ENCODE data around the gene PROK1. TPM values are rescaled to one million over a fixed set of nuclear protein-coding genes. Genes with fewer than 3 reads are reported as not detected.

PROK1 gene
- polyA plus RNA-seq, 1 of the 3 experiments (the other 2 are of a cell fraction) = not detected

DNA sequence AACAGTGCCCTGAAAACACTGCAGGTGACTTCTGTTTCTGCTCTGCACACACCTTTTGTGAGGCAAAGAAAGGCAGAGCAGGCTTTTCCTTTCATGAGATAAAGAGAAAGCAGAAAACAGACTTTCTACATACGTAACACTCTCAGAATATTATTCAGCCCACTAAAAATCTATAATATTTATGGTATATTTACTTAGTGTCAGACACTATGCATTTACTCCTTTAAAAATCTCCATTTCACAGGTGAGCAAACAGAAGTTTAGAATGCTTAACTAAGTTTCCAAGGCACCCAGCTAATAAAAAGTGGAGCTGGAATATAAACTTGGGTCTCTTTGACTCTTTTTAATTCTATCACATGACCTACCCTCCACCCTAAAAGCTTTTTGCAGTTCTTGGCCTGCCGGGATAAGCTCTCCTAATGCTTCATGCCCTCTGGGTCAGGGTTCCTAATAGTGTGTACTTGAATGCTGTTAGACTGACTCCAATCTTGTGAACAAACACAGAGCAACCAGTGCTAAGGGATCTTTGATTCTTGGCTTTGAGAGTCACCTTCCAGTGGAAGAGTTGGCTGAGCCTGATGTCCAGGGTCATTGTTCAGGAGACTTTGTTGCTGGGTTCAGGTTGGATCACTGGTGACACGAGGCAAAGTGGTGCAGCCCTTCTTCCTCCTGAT lies 27.2 kb downstream of the PROK1 start (continued):
- no peak for TF ChIP-seq TAF1 (IDR thresholded peaks at IDR 0.05; ENCODE audit: borderline replicate concordance, low read depth, low read length)

- ChIA-PET CTCF (interaction anchor here (1.0 to 13.4 kb wide), 4 partner anchors 11 to 67 kb away, joined by 4 to 132 read pairs (median 7); no protein-coding TSS in a partner anchor), POLR2A (no interaction called here)
- 94% methylated on average over 6 of the region's 8 CpGs for WGBS (ENCODE audit: low lambda C conversion rate)
- Histone ChIP-seq H3F3A (replicated peaks; ENCODE audit: insufficient read depth) (peaks cover 8% of the 10 kb centered on the region), H3K27ac (ENCODE audit: low read depth in 2 of 2, low read length in 1 of 2) (no peak overlapping the region), H3K27me3 (ENCODE audit: insufficient read depth) (no peaks in the 10 kb centered on the region), H3K4me1 (ENCODE audit: control insufficient read depth in 1 of 2, insufficient read depth in 2 of 2, low read depth in 1 of 2, low read length in 1 of 2) (peaks cover 2 to 15% of the 10 kb centered on the region in 2 experiments; a peak in 2 of 4 replicates), H3K79me2 (ENCODE audit: insufficient read depth) (no peaks in the 10 kb centered on the region), H3K9me2 (no peaks in the 10 kb centered on the region), H3K4me2 (no peak overlapping the region), H2AFZ (ENCODE audit: low read depth) (no peak overlapping the region), H4K20me1 (ENCODE audit: insufficient read depth) (no peaks in the 10 kb centered on the region), H3K4me3 (ENCODE audit: low read depth in 2 of 2, low read length in 1 of 2) (no peak overlapping the region), H3K36me3 (replicated peaks in 1 of 2; ENCODE audit: control insufficient read depth in 1 of 2, insufficient read depth in 2 of 2, low read length in 1 of 2) (no peaks in the 10 kb centered on the region), H3K9ac (no peak overlapping the region), H3K9me3 (no peaks in the 10 kb centered on the region)
- DNase-seq = no peak
- TF ChIP-seq EP300 (IDR thresholded peaks at IDR 0.05; ENCODE audit: borderline replicate concordance in 1 of 2, low read depth in 1 of 2, low read length in 1 of 2) (no peak), RXRA (IDR thresholded peaks at IDR 0.05; ENCODE audit: borderline replicate concordance, low read depth) (no peak), ELF1 (IDR thresholded peaks at IDR 0.05) (no peak), ZBTB33 (IDR thresholded peaks at IDR 0.05; ENCODE audit: borderline replicate concordance, low read depth) (no peak), CHD2 (IDR thresholded peaks at IDR 0.05; ENCODE audit: low read length, partially characterized antibody) (no peak), FOXM1 (IDR thresholded peaks at IDR 0.05; ENCODE audit: low read depth) (no peak), NRF1 (IDR thresholded peaks at IDR 0.05; ENCODE audit: low read depth, low read length) (no peak)
- TF ChIP-seq, protein P1, sequence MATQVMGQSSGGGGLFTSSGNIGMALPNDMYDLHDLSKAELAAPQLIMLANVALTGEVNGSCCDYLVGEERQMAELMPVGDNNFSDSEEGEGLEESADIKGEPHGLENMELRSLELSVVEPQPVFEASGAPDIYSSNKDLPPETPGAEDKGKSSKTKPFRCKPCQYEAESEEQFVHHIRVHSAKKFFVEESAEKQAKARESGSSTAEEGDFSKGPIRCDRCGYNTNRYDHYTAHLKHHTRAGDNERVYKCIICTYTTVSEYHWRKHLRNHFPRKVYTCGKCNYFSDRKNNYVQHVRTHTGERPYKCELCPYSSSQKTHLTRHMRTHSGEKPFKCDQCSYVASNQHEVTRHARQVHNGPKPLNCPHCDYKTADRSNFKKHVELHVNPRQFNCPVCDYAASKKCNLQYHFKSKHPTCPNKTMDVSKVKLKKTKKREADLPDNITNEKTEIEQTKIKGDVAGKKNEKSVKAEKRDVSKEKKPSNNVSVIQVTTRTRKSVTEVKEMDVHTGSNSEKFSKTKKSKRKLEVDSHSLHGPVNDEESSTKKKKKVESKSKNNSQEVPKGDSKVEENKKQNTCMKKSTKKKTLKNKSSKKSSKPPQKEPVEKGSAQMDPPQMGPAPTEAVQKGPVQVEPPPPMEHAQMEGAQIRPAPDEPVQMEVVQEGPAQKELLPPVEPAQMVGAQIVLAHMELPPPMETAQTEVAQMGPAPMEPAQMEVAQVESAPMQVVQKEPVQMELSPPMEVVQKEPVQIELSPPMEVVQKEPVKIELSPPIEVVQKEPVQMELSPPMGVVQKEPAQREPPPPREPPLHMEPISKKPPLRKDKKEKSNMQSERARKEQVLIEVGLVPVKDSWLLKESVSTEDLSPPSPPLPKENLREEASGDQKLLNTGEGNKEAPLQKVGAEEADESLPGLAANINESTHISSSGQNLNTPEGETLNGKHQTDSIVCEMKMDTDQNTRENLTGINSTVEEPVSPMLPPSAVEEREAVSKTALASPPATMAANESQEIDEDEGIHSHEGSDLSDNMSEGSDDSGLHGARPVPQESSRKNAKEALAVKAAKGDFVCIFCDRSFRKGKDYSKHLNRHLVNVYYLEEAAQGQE (IDR thresholded peaks at IDR 0.05; ENCODE audit: low read depth, low read length) = no peak
Measured at GRCh38 chr1:110478886-110479285, 27.9 kb downstream of the PROK1 start.
